Subcutaneous preadipocyte (primary cell): ENCODE measurements around the gene LSM6. TPM values are rescaled to one million over a fixed set of nuclear protein-coding genes. Genes with fewer than 3 reads are reported as not detected.

ENCODE experiments used
- total RNA-seq: library from RNA; depleted of rRNA; stranded (reverse); fragments of >200 nt; gene quantifications from 2 replicates; pipeline ENCODE4 v1.2.3, GENCODE V29; 2012

The LSM6 gene
- total RNA-seq, result 19.5 and 20.7 TPM in 2 replicates

GRCh38 chr4:146175541-146176453 lies at the start of gene LSM6:
LSM6 (plus strand) TSS chr4:146175718; CDS start chr4:146182922, 7,204 bp downstream.

DNA sequence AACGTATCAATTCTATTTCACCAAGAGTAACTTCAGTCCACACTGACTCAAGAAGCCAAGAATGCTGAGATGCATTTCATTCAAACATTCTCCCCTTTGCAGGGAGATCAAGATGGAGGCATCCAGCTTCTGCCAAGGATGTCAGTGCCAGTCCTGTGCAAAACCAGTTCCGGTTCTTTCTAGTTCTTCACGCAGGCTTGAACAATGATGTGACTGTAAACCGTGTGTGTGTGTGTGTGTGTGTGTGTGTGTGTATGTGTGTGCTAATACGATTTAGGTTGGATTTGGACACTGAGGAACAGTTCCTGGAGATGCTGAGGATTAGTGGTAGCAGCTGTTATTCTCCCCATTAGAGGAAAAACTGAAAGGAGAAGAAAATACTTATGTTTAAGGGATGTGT lies 38.7 kb downstream of the LSM6 start, which contains the start of gene REELD1:
TSS of gene REELD1 (plus strand) at position 301 of the 400 bp plus-strand sequence. CDS start 2,415 bp downstream, outside the sequence.

Other genes starting within 250 kb of the LSM6 start
- 4.0 and 6.6 TPM in 2 replicates for gene ZNF827, start 236.9 kb upstream of the LSM6 start, total RNA-seq
- gene REELD1, start 38.8 kb downstream of the LSM6 start, total RNA-seq, result not detected in 2 replicates